Measurements from ENCODE around the gene HHEX. TPM values are rescaled to one million over a fixed set of nuclear protein-coding genes. Genes with fewer than 3 reads are reported as not detected.
A peak's percentile ranks its signal among the peaks of the same experiment; 100 is the strongest.

The HHEX gene
- total RNA-seq, 1 donor from 2014 or later, result 182 TPM

DNA sequence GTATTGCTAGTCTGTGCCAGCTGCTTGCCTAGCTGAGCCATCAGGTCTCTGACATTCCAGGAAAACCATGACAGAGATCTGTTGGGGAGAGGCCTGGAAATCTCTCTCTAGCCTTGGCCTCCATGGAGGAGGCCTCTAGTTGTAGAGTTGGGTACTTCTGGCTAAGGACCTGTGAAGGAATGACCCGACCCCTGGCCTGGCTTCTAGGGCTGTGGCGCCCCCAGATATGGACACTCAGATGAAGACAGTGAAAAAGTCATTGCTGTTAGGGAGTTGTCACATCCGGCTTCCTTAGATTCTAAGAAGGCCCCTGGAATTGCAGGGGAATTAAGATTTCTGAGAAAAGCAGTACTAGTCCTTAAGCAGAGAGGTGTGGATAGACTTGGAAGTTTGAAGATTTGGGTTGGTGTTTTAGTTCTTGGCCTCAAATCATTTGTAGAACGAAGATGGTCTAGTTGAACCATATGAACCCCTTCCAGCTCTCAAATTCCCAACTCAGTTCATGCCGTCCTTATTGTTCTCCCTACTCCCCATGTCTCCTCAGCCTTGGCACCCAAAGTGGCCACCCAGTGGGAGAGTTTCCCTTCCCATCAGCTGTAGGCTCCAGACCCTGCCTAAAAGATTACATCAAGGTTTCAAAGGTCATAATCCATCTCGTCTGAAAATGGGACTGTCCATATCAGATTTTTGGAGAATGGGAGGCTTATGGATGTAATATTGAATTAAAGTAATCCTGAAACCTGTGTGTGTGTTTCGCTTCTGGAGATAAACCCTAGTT, 7.0 kb downstream of the HHEX start:
- TF ChIP-seq, protein P1, sequence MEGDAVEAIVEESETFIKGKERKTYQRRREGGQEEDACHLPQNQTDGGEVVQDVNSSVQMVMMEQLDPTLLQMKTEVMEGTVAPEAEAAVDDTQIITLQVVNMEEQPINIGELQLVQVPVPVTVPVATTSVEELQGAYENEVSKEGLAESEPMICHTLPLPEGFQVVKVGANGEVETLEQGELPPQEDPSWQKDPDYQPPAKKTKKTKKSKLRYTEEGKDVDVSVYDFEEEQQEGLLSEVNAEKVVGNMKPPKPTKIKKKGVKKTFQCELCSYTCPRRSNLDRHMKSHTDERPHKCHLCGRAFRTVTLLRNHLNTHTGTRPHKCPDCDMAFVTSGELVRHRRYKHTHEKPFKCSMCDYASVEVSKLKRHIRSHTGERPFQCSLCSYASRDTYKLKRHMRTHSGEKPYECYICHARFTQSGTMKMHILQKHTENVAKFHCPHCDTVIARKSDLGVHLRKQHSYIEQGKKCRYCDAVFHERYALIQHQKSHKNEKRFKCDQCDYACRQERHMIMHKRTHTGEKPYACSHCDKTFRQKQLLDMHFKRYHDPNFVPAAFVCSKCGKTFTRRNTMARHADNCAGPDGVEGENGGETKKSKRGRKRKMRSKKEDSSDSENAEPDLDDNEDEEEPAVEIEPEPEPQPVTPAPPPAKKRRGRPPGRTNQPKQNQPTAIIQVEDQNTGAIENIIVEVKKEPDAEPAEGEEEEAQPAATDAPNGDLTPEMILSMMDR (IDR thresholded peaks at IDR 0.05; ENCODE audit: unreplicated experiment), result no peak
- Mint-ChIP-seq H3K36me3 (ENCODE audit: low read depth, unreplicated experiment) (peaks cover 38% of the 10 kb centered on the region), H3K27ac (ENCODE audit: unreplicated experiment) (peak overlapping the region; percentile 18), H3K9me3 (ENCODE audit: unreplicated experiment) (no peaks in the 10 kb centered on the region), H3K27me3 (ENCODE audit: unreplicated experiment) (peaks cover 19% of the 10 kb centered on the region), H3K4me1 (ENCODE audit: unreplicated experiment) (peaks cover 69% of the 10 kb centered on the region), H3K4me3 (ENCODE audit: unreplicated experiment) (peak overlapping the region; percentile 82)
- no peak for DNase-seq (ENCODE audit: low spot score)

DNA sequence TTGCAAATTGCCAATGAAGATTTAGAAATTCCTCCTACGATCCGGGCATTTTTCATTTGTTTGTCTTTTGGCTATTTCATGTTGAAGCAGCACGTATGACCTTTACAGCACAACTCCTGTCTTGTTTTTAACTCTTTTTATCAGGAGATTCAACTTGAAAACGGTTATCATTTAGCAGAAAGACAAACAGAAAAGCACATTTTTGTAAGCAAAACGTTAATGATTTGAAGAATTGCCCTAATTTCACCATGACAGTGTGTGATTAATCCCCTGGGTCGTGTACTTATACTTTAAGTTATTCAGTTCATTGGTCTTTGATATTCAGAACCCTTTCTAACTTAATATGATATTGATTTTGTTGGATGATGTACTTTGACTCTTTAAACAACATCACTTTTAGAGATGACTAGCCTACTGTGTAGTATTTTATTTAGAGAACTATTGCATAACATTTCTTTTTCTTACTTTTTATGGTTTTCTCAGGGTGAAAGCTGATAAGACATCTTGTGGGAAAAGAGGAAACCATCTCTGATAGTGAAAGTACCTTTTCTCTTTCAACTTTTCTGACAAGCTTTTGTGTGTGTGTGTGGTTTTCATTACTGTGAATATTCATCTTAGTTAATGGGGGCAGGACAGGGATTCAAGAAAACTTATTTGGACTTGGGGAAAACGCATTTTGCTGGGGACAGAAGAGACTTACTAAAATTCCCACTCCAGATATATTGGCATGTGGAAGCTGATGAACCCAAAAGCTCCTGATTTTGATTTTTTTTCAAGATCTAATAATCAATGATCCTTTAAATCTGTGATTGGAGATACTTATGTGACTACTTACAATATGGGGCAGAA, 8.1 kb downstream of the HHEX start:
- Mint-ChIP-seq H3K9me3 (ENCODE audit: unreplicated experiment) (no peaks in the 10 kb centered on the region), H3K4me3 (ENCODE audit: unreplicated experiment) (peak overlapping the region; percentile 11), H3K27ac (ENCODE audit: unreplicated experiment) (peak overlapping the region; percentile 34), H3K4me1 (ENCODE audit: unreplicated experiment) (peaks cover 61% of the 10 kb centered on the region), H3K36me3 (ENCODE audit: low read depth, unreplicated experiment) (peaks cover 27% of the 10 kb centered on the region), H3K27me3 (ENCODE audit: unreplicated experiment) (peaks cover 10% of the 10 kb centered on the region)
- DNase-seq (ENCODE audit: low spot score), result no peak
- TF ChIP-seq, protein P1 (IDR thresholded peaks at IDR 0.05; ENCODE audit: unreplicated experiment), result no peak

DNA sequence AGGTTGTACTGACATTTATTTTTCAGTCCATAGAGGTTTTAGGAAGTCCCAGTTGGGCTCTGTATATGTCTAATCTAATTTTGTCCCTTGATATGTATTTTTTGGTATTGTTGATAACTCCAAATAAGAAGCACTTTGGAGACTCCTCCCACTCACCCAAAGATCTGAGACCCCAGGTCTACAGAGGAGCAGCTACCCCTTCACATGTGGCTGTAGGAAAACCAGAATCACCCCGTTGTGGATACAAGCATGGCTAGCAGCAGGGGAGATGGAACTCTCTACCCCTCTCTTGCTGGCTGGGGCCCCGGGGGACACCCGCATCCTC, 9.4 kb downstream of the HHEX start:
- Mint-ChIP-seq H3K36me3 (ENCODE audit: low read depth, unreplicated experiment) (peaks cover 17% of the 10 kb centered on the region), H3K4me3 (ENCODE audit: unreplicated experiment) (no peak overlapping the region), H3K27ac (ENCODE audit: unreplicated experiment) (peak overlapping the region; percentile 45), H3K4me1 (ENCODE audit: unreplicated experiment) (peaks cover 52% of the 10 kb centered on the region), H3K27me3 (ENCODE audit: unreplicated experiment) (peaks cover 9% of the 10 kb centered on the region), H3K9me3 (ENCODE audit: unreplicated experiment) (no peaks in the 10 kb centered on the region)
- TF ChIP-seq, protein P1 (IDR thresholded peaks at IDR 0.05; ENCODE audit: unreplicated experiment), result no peak
- no peak for DNase-seq (ENCODE audit: low spot score)

DNA sequence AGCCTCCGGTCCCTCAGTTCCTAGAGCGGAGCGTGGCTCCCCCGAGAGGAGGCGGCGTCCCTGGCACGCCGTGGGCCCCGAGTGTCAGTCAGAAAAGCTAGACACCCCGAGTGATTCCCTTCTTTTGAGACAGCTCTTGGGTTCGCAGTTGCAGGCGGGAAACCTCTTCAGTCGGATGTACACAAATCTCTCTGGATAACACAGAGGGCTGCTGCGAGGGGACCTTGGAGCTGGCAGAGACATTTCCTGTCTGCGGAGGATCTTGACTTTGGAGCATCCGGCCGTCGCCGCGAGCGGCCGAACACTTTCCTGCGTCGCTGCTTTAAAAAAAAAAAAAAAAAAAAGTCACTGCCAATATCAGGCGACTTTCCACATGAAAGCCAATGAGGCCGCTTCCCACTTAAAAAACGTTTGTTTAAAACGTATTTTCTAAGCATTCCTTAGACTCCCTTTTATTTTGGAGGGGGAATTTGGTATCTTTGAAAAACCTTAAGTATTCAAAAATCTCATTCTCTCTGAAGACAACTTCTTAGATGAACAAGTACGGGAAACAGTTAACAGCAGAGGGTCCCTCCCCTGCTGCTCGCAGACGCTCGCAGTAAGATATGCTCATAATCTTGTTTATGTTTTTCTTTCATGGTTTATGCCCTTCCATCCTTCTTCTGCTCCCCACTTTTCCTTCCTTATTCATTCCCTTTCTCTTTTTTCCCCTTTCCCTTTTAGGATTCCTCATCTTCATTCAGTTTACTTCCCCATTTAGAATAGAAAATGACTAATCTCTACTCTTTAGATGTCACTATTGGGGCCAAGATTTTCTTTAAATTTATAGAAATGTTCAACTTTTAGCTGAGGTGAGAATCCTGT, 10.0 kb downstream of the HHEX start:
- H3K4me3 Mint-ChIP-seq (ENCODE audit: unreplicated experiment), result peak overlapping the region; percentile 62
- H3K4me1 Mint-ChIP-seq (ENCODE audit: unreplicated experiment), result peaks cover 46% of the 10 kb centered on the region
- peak overlapping the region; percentile 82 for H3K27ac Mint-ChIP-seq (ENCODE audit: unreplicated experiment)
- H3K36me3 Mint-ChIP-seq (ENCODE audit: low read depth, unreplicated experiment), result peaks cover 11% of the 10 kb centered on the region
- TF ChIP-seq, protein P1 (IDR thresholded peaks at IDR 0.05; ENCODE audit: unreplicated experiment), result no peak
- no peaks in the 10 kb centered on the region for H3K9me3 Mint-ChIP-seq (ENCODE audit: unreplicated experiment)
- peaks cover 9% of the 10 kb centered on the region for H3K27me3 Mint-ChIP-seq (ENCODE audit: unreplicated experiment)
- DNase-seq (ENCODE audit: low spot score), result peak; percentile 50

Measured in endothelial cell (in vitro differentiated cells).